Sigmoid colon (tissue), 7 donors: Measurements from ENCODE around the gene IRF2. TPM values are rescaled to one million over a fixed set of nuclear protein-coding genes. Genes with fewer than 3 reads are reported as not detected.

Experiments used
- DNase-seq: peaks from one replicate; pipeline ENCODE4 v3.0.0-alpha.2; 2019
- H3K27ac ChIP-seq, 4 donors: fragments of 200-600 bp; sonication (generic); one replicate each; pipeline ENCODE4 v1.5.1; 2016 to 2019; ENCODE audit warnings: mild to moderate bottlenecking in 1 of 4
- H3K27me3 ChIP-seq, 3 donors: fragments of 200-600 bp; sonication (generic); one replicate each; pipeline ENCODE4 v1.5.1; 2019; ENCODE audit warnings: mild to moderate bottlenecking in 1 of 3
- H3K36me3 ChIP-seq, 4 donors: fragments of 200-600 bp; sonication (generic); one replicate each; pipeline ENCODE4 v1.5.1; 2016 to 2019
- H3K4me1 ChIP-seq, 4 donors: fragments of 200-600 bp; sonication (generic); one replicate each; pipeline ENCODE4 v1.5.1; 2017 to 2019
- H3K4me3 ChIP-seq, 4 donors: fragments of 200-600 bp; sonication (generic); one replicate each; pipeline ENCODE4 v1.5.1; 2017 to 2019; ENCODE audit warnings: mild to moderate bottlenecking in 2 of 4, moderate library complexity in 1 of 4
- H3K9me3 ChIP-seq, 4 donors: fragments of 200-600 bp in 3 of 4; sonication (generic) in 3 of 4; one replicate each; pipeline versions ENCODE4 v1.5.1 to v1.6.1; 2013 to 2019
- CTCF ChIP-seq, 4 experiments: fragments of 450-650 bp in 3 of 4; fragments of 200-600 bp in 1 of 4; IDR thresholded peaks; one replicate each; pipeline ENCODE4 v1.5.1; 2016 to 2019; ENCODE audit warnings: antibody characterized with exemption in 4 of 4, mild to moderate bottlenecking in 3 of 4, moderate library complexity in 2 of 4
- EP300 ChIP-seq, 4 donors: sonication (generic); formaldehyde crosslinking; IDR thresholded peaks; one replicate each; pipeline ENCODE4 v1.6.1; 2017; ENCODE audit warnings: antibody characterized with exemption in 4 of 4
- POLR2A ChIP-seq, 2 donors: fragments of 450-650 bp; IDR thresholded peaks; one replicate each; pipeline ENCODE4 v1.6.1; 2016; ENCODE audit warnings: antibody characterized with exemption in 2 of 2, mild to moderate bottlenecking in 2 of 2, moderate library complexity in 2 of 2
- POLR2AphosphoS5 ChIP-seq, 4 donors: sonication (generic); formaldehyde crosslinking; IDR thresholded peaks; one replicate each; pipeline ENCODE4 v1.6.1; 2017; ENCODE audit warnings: antibody characterized with exemption in 4 of 4
- WGBS, 2 donors: extraction: QIAGEN DNeasy Blood & Tissue Kit; methylation state at CpG; one replicate each; pipeline ENCODE4 v1.1.7; 2013; 5-methylcytosine and 5-hydroxymethylcytosine counted together
- intact Hi-C: fragments of 100-400 bp; cut with DNase I; formaldehyde crosslinking; loops from one replicate; pipeline ENCODE4 v1.15.1; 2023
- polyA plus RNA-seq, 3 donors: library from polyadenylated mRNA; stranded (reverse); fragments of 200-250 nt; gene quantifications; one replicate each; pipeline ENCODE4 v1.2.3, GENCODE V29; 2013
- total RNA-seq, 4 donors: library from RNA; depleted of rRNA; stranded (reverse); fragments of >200 nt; gene quantifications; one replicate each; pipeline ENCODE4 v1.1.0, GENCODE V29; 2016
- donor health status: healthy with polysubstance abuse.
- donor health status: Bipolar disorder and iron deficiency.
- donor health status: healthy.

IRF2 gene
- total and polyA plus RNA-seq, 7 donors, result 27.6 to 41.8 (median 31.9) TPM

GRCh38 chr4:184438375-184438774 lies 36.0 kb downstream of the IRF2 start:
- Histone ChIP-seq H3K9me3 (no peaks in the 10 kb centered on the region), H3K27me3 (no peaks in the 10 kb centered on the region), H3K4me3 (no peak overlapping the region), H3K4me1 (peaks cover 0 to 65% (median 44%) of the 10 kb centered on the region in 4 donors), H3K36me3 (no peaks in the 10 kb centered on the region), H3K27ac (no peak overlapping the region)
- intact Hi-C loops, result no loop called here
- 20 to 49% methylated on average over 9 of the region's 9 CpGs for WGBS, 2 donors
- DNase-seq, result no peak
- no peak for TF ChIP-seq EP300 (IDR thresholded peaks at IDR 0.05)
- no peak for TF ChIP-seq POLR2A (IDR thresholded peaks at IDR 0.05)
- TF ChIP-seq CTCF (IDR thresholded peaks at IDR 0.05), result no peak
- no peak for TF ChIP-seq POLR2AphosphoS5 (IDR thresholded peaks at IDR 0.05)

- Histone ChIP-seq H3K9me3 (no peaks in the 10 kb centered on the region), H3K4me3 (no peak overlapping the region), H3K36me3 (no peaks in the 10 kb centered on the region), H3K4me1 (peaks cover 0 to 70% (median 45%) of the 10 kb centered on the region in 4 donors), H3K27me3 (no peaks in the 10 kb centered on the region), H3K27ac (no peak overlapping the region)
- WGBS, 2 donors, result 65 to 70% methylated on average over 11 of the region's 11 CpGs
- DNase-seq, result no peak
- no peak for TF ChIP-seq POLR2A (IDR thresholded peaks at IDR 0.05)
- no peak for TF ChIP-seq POLR2AphosphoS5 (IDR thresholded peaks at IDR 0.05)
- TF ChIP-seq CTCF (IDR thresholded peaks at IDR 0.05), result no peak
- no peak for TF ChIP-seq EP300 (IDR thresholded peaks at IDR 0.05)
- intact Hi-C loops, result no loop called here
Measured at GRCh38 chr4:184437565-184438265, 36.6 kb downstream of the IRF2 start.

DNA sequence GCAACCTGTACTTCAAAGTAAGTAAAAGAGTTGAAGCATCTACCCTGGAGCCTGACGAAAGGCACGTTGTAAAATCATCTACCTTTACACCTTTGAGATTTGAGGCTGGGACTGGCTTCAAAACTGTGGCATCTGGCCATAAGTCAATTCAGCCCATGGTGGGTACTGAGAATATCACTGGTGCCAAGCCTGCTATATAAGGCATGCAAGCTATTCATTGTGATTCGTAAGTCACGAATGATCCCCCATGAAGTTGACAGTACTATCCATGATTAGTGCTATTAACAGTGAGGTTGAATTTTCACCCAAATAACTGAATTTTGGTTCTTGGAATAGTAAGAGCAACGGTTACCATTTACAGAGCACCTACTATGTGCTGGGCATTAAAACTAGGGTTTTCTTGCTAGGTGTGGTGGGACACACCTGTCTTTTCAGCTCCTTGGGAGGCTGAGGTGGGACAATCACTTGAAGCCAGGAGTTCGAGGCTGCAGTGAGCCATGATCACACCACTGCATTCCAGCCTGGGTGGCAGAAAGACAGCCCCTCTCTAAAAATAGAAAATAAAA lies 39.8 kb downstream of the IRF2 start:
- TF ChIP-seq CTCF (IDR thresholded peaks at IDR 0.05) (no peak), POLR2A (IDR thresholded peaks at IDR 0.05) (no peak), EP300 (IDR thresholded peaks at IDR 0.05) (no peak), POLR2AphosphoS5 (IDR thresholded peaks at IDR 0.05) (no peak)
- no peaks in the 10 kb centered on the region for H3K27me3 ChIP-seq
- no peak overlapping the region for H3K4me3 ChIP-seq
- intact Hi-C loops, result no loop called here
- H3K4me1 ChIP-seq, result peaks cover 0 to 41% (median 23%) of the 10 kb centered on the region in 4 donors
- no peaks in the 10 kb centered on the region for H3K9me3 ChIP-seq
- H3K27ac ChIP-seq, result no peak overlapping the region
- WGBS, 2 donors, result 65 to 84% methylated on average over 6 of the region's 6 CpGs
- H3K36me3 ChIP-seq, result no peaks in the 10 kb centered on the region
- no peak for DNase-seq

DNA sequence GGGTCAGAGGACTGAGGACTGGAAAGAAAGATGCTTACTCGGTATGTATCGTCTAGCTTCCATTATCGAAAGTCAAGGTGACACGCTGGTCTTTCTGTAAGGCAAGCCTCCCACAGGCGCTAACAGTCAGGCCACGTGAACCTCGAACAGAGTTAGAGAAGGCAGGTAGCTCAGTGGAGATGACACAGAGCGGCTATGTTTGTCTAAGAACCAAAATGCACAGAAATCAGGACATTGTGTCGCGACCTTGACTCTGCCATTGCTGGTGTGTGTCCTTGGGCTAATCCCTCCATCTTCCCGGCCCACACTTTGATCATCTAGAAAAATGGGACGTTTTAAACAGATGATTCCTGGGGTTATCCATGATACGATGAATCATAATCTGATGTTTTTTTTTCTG lies 40.3 kb downstream of the IRF2 start:
- 95 to 96% methylated on average over 13 of the region's 13 CpGs for WGBS, 2 donors
- Histone ChIP-seq H3K27ac (no peak overlapping the region), H3K27me3 (no peaks in the 10 kb centered on the region), H3K4me3 (no peak overlapping the region), H3K36me3 (peaks cover 0 to under 1% (median 0%) of the 10 kb centered on the region in 4 donors), H3K4me1 (peaks cover 0 to 36% (median 21%) of the 10 kb centered on the region in 4 donors), H3K9me3 (no peaks in the 10 kb centered on the region)
- TF ChIP-seq POLR2AphosphoS5 (IDR thresholded peaks at IDR 0.05) (no peak), EP300 (IDR thresholded peaks at IDR 0.05) (no peak), POLR2A (IDR thresholded peaks at IDR 0.05) (no peak), CTCF (IDR thresholded peaks at IDR 0.05) (no peak)
- intact Hi-C loops, result no loop called here
- DNase-seq, result no peak
